Retinal pigment epithelial cell (primary cell): Measurements from ENCODE around the gene MAPK4.

Experiments
- DNase-seq: peaks from one replicate; pipeline ENCODE4 v3.0.0-alpha.2; 2010; ENCODE audit warnings: low read depth
- H3K4me3 ChIP-seq: 2 replicates; pipeline ENCODE4 v1.5.1; 2011; ENCODE audit warnings: mild to moderate bottlenecking, low read length, control low read depth, moderate library complexity
- CTCF ChIP-seq: conservative IDR thresholded peaks from 2 replicates; pipeline ENCODE4 v1.5.1; 2011; ENCODE audit warnings: low read depth, low read length, control low read depth, inconsistent platforms

Gene MAPK4

GRCh38 chr18:50659091-50660003 lies 99.5 kb downstream of the MAPK4 start:
- H3K4me3 ChIP-seq, result no peak overlapping the region
- peak; percentile 66 for DNase-seq
- TF ChIP-seq CTCF, result peak; percentile 42

GRCh38 chr18:50661013-50661412 lies 101.1 kb downstream of the MAPK4 start:
- no peak for TF ChIP-seq CTCF
- DNase-seq, result no peak
- no peak overlapping the region for H3K4me3 ChIP-seq

GRCh38 chr18:50662177-50662576 lies 102.3 kb downstream of the MAPK4 start:
- DNase-seq, result no peak
- no peak overlapping the region for H3K4me3 ChIP-seq
- peak; percentile 54 for TF ChIP-seq CTCF

- DNase-seq, result no peak
Measured at GRCh38 chr18:50662775-50663383, 103.0 kb downstream of the MAPK4 start.

GRCh38 chr18:50663626-50664441 lies 103.9 kb downstream of the MAPK4 start:
- no peak for TF ChIP-seq CTCF
- no peak overlapping the region for H3K4me3 ChIP-seq
- DNase-seq, result no peak

More at GRCh38 chr18:50662775-50663383, 103.0 kb downstream of the MAPK4 start:
- no peak for TF ChIP-seq CTCF
- no peak overlapping the region for H3K4me3 ChIP-seq

- no peak for TF ChIP-seq CTCF
- no peak for DNase-seq
- H3K4me3 ChIP-seq, result no peak overlapping the region
Measured at GRCh38 chr18:50665015-50665414, 105.1 kb downstream of the MAPK4 start.
